Measurements from ENCODE around the gene ARHGAP6.

DNA sequence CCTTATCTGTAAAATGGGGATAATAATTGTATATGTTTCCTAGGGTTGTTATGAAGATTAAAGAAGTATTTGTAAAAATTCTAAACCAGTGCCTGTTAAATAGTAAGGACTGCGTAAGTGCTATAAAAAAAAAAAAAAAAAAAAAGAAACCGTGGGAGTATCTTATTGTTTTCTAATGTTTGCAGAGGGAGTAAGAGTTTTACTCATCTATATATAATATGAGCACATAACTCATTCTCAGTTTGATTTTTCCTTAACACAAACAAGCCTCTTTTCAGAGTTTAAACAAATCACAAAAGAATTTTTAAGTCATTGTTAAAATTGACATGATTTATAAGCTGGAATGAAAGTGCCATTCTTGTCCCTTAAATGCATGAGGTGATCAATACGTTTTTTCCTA is 267.6 kb downstream of the ARHGAP6 start:
- TF ChIP-seq RCOR1 (IDR thresholded peaks at IDR 0.05; ENCODE audit: insufficient replicate concordance, low read length) (no peak), FOS (IDR thresholded peaks at IDR 0.05; ENCODE audit: low read depth, low read length) (no peak), RAD21 (IDR thresholded peaks at IDR 0.05; ENCODE audit: low read length) (no peak), NFE2L2 (IDR thresholded peaks at IDR 0.05; ENCODE audit: low read depth, low read length) (no peak), BHLHE40 (IDR thresholded peaks at IDR 0.05; ENCODE audit: low read depth, low read length) (no peak), POLR2A (IDR thresholded peaks at IDR 0.05; ENCODE audit: low read depth, low read length) (no peak), ELK1 (IDR thresholded peaks at IDR 0.05; ENCODE audit: borderline replicate concordance, low read depth, low read length) (no peak), RFX5 (IDR thresholded peaks at IDR 0.05; ENCODE audit: low read depth, low read length) (no peak), MXI1 (IDR thresholded peaks at IDR 0.05; ENCODE audit: borderline replicate concordance, low read depth, low read length) (no peak), CEBPB (IDR thresholded peaks at IDR 0.05; ENCODE audit: low read depth, low read length) (no peak), SMC3 (IDR thresholded peaks at IDR 0.05; ENCODE audit: low read depth, low read length) (no peak), MAZ (IDR thresholded peaks at IDR 0.05; ENCODE audit: borderline replicate concordance, low read depth, low read length) (no peak), USF2 (IDR thresholded peaks at IDR 0.05; ENCODE audit: low read depth, low read length) (no peak)
- TF ChIP-seq, protein P1, sequence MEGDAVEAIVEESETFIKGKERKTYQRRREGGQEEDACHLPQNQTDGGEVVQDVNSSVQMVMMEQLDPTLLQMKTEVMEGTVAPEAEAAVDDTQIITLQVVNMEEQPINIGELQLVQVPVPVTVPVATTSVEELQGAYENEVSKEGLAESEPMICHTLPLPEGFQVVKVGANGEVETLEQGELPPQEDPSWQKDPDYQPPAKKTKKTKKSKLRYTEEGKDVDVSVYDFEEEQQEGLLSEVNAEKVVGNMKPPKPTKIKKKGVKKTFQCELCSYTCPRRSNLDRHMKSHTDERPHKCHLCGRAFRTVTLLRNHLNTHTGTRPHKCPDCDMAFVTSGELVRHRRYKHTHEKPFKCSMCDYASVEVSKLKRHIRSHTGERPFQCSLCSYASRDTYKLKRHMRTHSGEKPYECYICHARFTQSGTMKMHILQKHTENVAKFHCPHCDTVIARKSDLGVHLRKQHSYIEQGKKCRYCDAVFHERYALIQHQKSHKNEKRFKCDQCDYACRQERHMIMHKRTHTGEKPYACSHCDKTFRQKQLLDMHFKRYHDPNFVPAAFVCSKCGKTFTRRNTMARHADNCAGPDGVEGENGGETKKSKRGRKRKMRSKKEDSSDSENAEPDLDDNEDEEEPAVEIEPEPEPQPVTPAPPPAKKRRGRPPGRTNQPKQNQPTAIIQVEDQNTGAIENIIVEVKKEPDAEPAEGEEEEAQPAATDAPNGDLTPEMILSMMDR (conservative IDR thresholded peaks at IDR 0.05; ENCODE audit: low read depth, low read length), result no peak
